Right lobe of liver (tissue), 6 donors: ENCODE measurements around the gene DDIAS. TPM values are rescaled to one million over a fixed set of nuclear protein-coding genes. Genes with fewer than 3 reads are reported as not detected.
"Not testable (repeated sequence)": the region's sequence is repeated elsewhere in the genome, so short reads cannot be mapped to it uniquely, and the experiment has no call there.

Source experiments
- ATAC-seq, 4 donors: fragments of 200-7000 bp; cut with Tn5 transposase; one replicate each; pipeline ENCODE4 v1.9.1; 2020; ENCODE audit warnings: mild to moderate bottlenecking in 4 of 4, moderate library complexity in 4 of 4
- DNase-seq, 3 donors: peaks; one replicate each; pipeline ENCODE4 v3.0.0-alpha.2; 2020
- H3K27ac ChIP-seq, 3 donors: fragments of 200-600 bp; one replicate each; pipeline ENCODE4 v1.8.0; 2022
- H3K27me3 ChIP-seq, 2 donors: fragments of 200-600 bp; one replicate each; pipeline ENCODE4 v1.8.0; 2022
- H3K36me3 ChIP-seq, 4 donors: fragments of 200-600 bp; sonication (generic) in 1 of 4; one replicate each; pipeline versions ENCODE4 v1.5.1 to v1.8.0; 2017 to 2022; ENCODE audit warnings: control low read depth in 1 of 4
- H3K4me1 ChIP-seq, 4 donors: fragments of 200-600 bp; sonication (generic) in 1 of 4; one replicate each; pipeline versions ENCODE4 v1.5.1 to v1.8.0; 2017 to 2022; ENCODE audit warnings: control low read depth in 1 of 4
- H3K4me3 ChIP-seq, 3 donors: fragments of 200-600 bp; one replicate each; pipeline ENCODE4 v1.8.0; 2022
- H3K9me3 ChIP-seq, 4 donors: fragments of 200-600 bp; sonication (generic) in 1 of 4; one replicate each; pipeline versions ENCODE4 v1.5.1 to v1.8.0; 2017 to 2022; ENCODE audit warnings: control low read depth in 1 of 4
- CTCF ChIP-seq, 4 donors: fragments of 200-600 bp in 3 of 4; fragments of 450-650 bp in 1 of 4; IDR thresholded peaks; one replicate each; pipeline versions ENCODE4 v1.5.1 to v1.8.0; 2016 to 2022; ENCODE audit warnings: antibody characterized with exemption in 4 of 4, mild to moderate bottlenecking in 2 of 4
- POLR2A ChIP-seq: fragments of 450-650 bp; IDR thresholded peaks from one replicate; pipeline ENCODE4 v1.6.1; 2017; ENCODE audit warnings: antibody characterized with exemption, mild to moderate bottlenecking
- WGBS: methylation state at CpG from one replicate; pipeline ENCODE4 v1.1.6; 2018; ENCODE audit warnings: low coverage, low lambda C conversion rate; ENCODE audit not compliant: insufficient coverage; ENCODE audit errors: missing lambda C conversion rate; 5-methylcytosine and 5-hydroxymethylcytosine counted together
- intact Hi-C, 2 donors: fragments of 100-400 bp; cut with DNase I; formaldehyde crosslinking; loops; one replicate each; pipeline versions ENCODE4 v1.11.2 to v1.14.1; 2022
- long read RNA-seq: library from polyadenylated mRNA; unstranded; transcript quantifications from one replicate; pipeline ENCODE4 v2.0.0, GENCODE V29; 2019
- total RNA-seq, 6 experiments: library from RNA; depleted of rRNA in 2 of 6; stranded (reverse); fragments of >200 nt in 2 of 6; fragmentation: NEBNext Ultra II Directional in 3 of 6; extraction: Animal tissue kit (Norgen Biotek cat#: 25700) in 3 of 6; gene quantifications; one replicate each; pipeline versions ENCODE4 v1.1.0 to v1.2.4, GENCODE V29; 2016 to 2023
- donor health status: DM: no; HTN: yes; CAD: no.
- donor health status: DM: no; HTN: no; CAD: no.
- donor health status: DM: no; HTN: no; CAD: no.
- donor health status: DM: no; HTN: yes; CAD: no.
- donor health status: DM: no; HTN: yes; CAD: no.

The DDIAS gene
- 1 to 10 TPM in 3 of 6 experiments, under 1 TPM in 3; 0.83 to 3.1 (median 1.2) TPM for total RNA-seq
- long read RNA-seq: 0 reads

- intact Hi-C loops: loop anchor here in 1 of 2 donors (10.0 kb wide), 1 partner anchor 173 kb away; the partner anchor contains the start of gene RAB30
- Histone ChIP-seq H3K9me3 (no peaks in the 10 kb centered on the region), H3K27me3 (no peaks in the 10 kb centered on the region), H3K4me1 (peaks cover 0 to 19% (median 4%) of the 10 kb centered on the region in 4 donors), H3K36me3 (no peaks in the 10 kb centered on the region), H3K4me3 (peak within 1 kb of the TSS; percentile 63 to 82 (median 80)), H3K27ac (peak within 1 kb of the TSS; percentile 78 to 89 (median 86))
- ATAC-seq (peak; percentile 82 to 85 (median 83)), DNase-seq (peak; percentile 95 to 96 (median 96))
- peak; percentile 83 for TF ChIP-seq POLR2A
- TF ChIP-seq CTCF (IDR thresholded peaks at IDR 0.05): no peak
- under 1% methylated on average over 39 of the region's 49 CpGs for WGBS
Measured at GRCh38 chr11:82901165-82901921, at the start of gene DDIAS. TSS of gene DDIAS (plus strand) at chr11:82901736. CDS start at chr11:82914739, 13,003 bp downstream.

- intact Hi-C loops: no loop called here
- H3K36me3 ChIP-seq: no peaks in the 10 kb centered on the region
- TF ChIP-seq CTCF (IDR thresholded peaks at IDR 0.05) (no peak), POLR2A (no peak)
Measured at GRCh38 chr11:82854242-82854641, 47.3 kb upstream of the DDIAS start.

GRCh38 chr11:82854916-82855315, 46.6 kb upstream of the DDIAS start:
- ATAC-seq, intact Hi-C loops, H3K36me3 ChIP-seq, H3K9me3 ChIP-seq, H3K27ac ChIP-seq, H3K27me3 ChIP-seq, H3K4me1 ChIP-seq, H3K4me3 ChIP-seq, DNase-seq: not testable (repeated sequence)
- WGBS: 100% methylated on average over 1 of the region's 1 CpG

More at GRCh38 chr11:82854242-82854641, 47.3 kb upstream of the DDIAS start:
- no peak overlapping the region for H3K4me3 ChIP-seq
- no peak for ATAC-seq
- H3K4me1 ChIP-seq: peaks cover 0 to 3% (median 0%) of the 10 kb centered on the region in 4 donors
- H3K27me3 ChIP-seq: no peaks in the 10 kb centered on the region
- H3K9me3 ChIP-seq: no peaks in the 10 kb centered on the region
- DNase-seq: no peak
- no peak overlapping the region for H3K27ac ChIP-seq

GRCh38 chr11:82855616-82856015, 45.9 kb upstream of the DDIAS start:
- Histone ChIP-seq H3K4me3 (no peak overlapping the region), H3K9me3 (no peaks in the 10 kb centered on the region), H3K27ac (no peak overlapping the region), H3K36me3 (no peaks in the 10 kb centered on the region), H3K27me3 (no peaks in the 10 kb centered on the region), H3K4me1 (peaks cover 0 to 3% (median 0%) of the 10 kb centered on the region in 4 donors)
- intact Hi-C loops: no loop called here
- no peak for ATAC-seq
- no peak for DNase-seq
- TF ChIP-seq POLR2A (no peak), CTCF (IDR thresholded peaks at IDR 0.05) (no peak)
- WGBS: 94% methylated on average over 2 of the region's 2 CpGs

- Histone ChIP-seq H3K9me3 (no peaks in the 10 kb centered on the region), H3K27ac (no peak overlapping the region), H3K4me3 (no peak overlapping the region), H3K27me3 (no peaks in the 10 kb centered on the region), H3K4me1 (peaks cover 0 to 3% (median 0%) of the 10 kb centered on the region in 4 donors), H3K36me3 (no peaks in the 10 kb centered on the region)
- WGBS: 94% methylated on average over 2 of the region's 2 CpGs
- TF ChIP-seq CTCF (IDR thresholded peaks at IDR 0.05): no peak
- TF ChIP-seq POLR2A: no peak
- ATAC-seq (no peak), DNase-seq (no peak)
- intact Hi-C loops: no loop called here
Measured at GRCh38 chr11:82857145-82857544, 44.4 kb upstream of the DDIAS start.
